Measurements from ENCODE around the gene UNC13A.
A peak's percentile ranks its signal among the peaks of the same experiment; 100 is the strongest.

The UNC13A gene

DNA sequence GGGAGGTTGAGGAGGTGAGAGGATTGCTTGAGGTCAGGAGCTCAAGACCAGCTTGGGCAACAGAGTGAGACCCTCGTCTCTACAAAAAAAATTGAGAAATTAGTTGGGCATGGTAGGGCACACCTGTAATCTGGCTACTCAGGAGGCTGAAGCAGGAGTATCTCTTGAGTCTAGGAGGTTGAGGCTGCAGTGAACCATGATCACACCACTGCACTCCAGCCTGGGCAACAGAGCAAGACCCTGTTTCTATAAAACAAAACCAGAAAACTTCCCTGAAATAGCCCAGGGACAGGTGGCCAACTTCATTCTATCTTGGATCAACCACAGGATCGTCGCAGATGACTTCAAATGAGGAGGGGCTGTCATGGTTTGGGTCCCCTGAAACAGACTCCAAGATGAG, 104.0 kb downstream of the UNC13A start:
- TF ChIP-seq, protein P1, sequence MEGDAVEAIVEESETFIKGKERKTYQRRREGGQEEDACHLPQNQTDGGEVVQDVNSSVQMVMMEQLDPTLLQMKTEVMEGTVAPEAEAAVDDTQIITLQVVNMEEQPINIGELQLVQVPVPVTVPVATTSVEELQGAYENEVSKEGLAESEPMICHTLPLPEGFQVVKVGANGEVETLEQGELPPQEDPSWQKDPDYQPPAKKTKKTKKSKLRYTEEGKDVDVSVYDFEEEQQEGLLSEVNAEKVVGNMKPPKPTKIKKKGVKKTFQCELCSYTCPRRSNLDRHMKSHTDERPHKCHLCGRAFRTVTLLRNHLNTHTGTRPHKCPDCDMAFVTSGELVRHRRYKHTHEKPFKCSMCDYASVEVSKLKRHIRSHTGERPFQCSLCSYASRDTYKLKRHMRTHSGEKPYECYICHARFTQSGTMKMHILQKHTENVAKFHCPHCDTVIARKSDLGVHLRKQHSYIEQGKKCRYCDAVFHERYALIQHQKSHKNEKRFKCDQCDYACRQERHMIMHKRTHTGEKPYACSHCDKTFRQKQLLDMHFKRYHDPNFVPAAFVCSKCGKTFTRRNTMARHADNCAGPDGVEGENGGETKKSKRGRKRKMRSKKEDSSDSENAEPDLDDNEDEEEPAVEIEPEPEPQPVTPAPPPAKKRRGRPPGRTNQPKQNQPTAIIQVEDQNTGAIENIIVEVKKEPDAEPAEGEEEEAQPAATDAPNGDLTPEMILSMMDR (IDR thresholded peaks at IDR 0.05) = no peak
- DNase-seq (ENCODE audit: low spot score) = no peak
- Histone ChIP-seq H3K4me3 (no peak overlapping the region), H3K27ac (no peak overlapping the region)

DNA sequence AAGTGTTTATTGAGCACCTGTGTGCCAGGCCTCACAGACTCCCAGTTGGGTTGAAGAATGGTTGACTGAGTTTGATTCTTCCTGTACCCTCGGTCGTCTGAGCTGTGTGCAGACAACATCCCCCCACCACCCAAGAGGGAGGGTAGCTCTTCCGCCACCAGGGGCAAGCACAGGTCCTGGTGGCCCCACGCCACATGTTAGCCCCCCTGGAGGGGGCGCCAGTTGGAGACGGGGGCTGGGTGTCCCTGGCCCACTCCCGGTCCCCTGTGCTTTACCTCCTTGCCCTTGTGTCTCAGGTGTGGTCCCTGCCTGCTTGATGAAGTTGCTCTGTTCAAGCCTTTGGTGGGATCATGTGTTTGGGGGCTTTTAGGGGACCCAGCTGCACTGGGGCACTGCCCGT, 105.5 kb downstream of the UNC13A start:
- no peak for DNase-seq (ENCODE audit: low spot score)
- TF ChIP-seq, protein P1 (IDR thresholded peaks at IDR 0.05) = no peak
- Histone ChIP-seq H3K27ac (no peak overlapping the region), H3K4me3 (no peak overlapping the region)

DNA sequence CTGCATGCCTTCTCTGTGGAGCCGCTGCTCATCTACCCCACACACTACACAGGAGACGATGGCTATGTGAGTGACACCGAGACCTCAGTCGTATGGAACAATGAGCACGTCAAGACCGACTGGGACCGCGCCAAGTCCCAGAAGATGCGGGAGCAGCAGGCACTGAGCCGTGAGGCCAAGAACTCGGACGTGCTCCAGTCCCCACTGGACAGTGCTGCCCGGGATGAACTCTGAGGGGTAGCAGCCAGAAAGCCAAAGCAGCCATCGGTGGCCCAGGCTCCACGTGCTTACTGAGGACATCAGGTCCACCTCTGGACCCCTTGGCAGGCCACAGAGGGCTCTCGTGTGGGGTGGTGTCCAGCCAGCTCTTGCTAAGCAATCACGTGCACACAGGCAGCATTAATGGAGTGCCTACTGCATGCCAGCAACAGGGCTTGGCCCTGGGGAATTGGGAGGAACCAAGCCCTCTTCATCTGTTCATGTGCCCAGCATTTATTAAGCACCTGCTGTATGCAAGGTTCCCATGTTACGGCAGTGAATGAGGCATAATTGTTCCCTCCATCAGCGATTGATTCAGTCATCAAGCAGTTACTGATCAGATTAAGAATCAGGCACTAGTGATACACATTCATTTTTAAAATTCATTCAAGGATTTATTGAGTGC, 106.8 kb downstream of the UNC13A start:
- H3K4me3 ChIP-seq = no peak overlapping the region
- H3K27ac ChIP-seq = no peak overlapping the region
- TF ChIP-seq, protein P1 (IDR thresholded peaks at IDR 0.05) = no peak
- DNase-seq (ENCODE audit: low spot score) = no peak

DNA sequence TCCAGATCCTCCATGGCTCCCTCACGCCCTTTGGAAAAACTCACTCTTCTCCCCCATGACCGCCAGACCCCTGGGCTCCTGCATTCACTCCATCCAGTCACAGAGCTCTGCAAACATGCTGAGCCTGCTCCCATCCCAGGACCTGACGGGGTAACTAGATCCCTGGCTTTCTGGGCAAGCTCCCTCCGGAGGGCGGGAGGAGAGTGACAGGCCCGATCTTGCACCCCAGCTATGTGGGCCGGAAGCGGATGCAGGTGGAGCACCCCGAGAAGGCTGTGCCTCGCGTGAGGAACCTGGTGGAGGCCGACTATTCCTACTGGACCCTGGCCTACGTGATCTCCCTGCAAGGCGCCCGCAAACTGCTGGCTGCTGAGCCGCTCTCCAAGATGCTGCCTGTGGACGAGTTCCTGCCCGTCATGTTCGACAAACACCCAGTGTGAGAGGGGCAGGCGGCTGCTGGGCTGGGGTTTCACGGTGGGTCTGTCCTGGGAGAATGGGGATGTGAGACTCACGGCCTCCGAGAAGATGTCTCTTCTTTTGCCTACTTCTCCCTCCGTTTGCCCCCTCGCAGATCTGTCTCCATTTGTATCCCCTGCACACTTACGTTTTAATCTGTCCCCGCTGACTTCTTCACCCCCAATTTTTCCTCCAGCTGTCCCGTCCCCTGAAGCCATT, 107.5 kb downstream of the UNC13A start:
- Histone ChIP-seq H3K27ac (no peak overlapping the region), H3K4me3 (no peak overlapping the region)
- TF ChIP-seq, protein P1 (IDR thresholded peaks at IDR 0.05) = no peak
- no peak for DNase-seq (ENCODE audit: low spot score)

DNA sequence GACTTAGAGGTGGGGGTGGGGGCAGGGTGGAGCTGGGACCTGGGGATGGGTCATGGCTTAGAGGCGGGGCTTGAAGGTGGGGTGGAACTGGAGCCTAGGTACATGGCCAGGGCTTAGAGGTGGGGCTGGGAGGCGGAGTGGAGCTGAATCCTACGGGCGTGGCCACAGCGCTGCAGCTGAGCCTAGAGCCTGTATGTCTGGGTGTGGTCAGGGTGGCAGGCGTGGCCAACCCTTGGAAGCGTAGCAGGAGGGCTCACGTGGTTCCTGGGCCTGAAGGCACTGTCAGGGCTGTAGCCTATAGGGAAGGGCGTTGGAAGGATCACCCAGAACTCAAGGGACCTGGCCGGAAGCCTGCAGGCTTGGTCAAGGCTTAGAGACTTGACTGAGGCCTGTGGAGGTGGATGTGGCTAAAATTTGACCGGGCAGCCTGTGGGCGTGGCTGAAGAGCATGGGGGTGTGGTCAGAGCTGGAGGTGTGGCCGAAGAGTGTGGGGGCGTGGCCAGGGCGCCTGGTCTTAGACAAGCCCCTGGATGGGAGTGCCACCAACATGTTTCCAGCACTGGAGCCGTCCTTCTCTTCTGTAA, 108.4 kb downstream of the UNC13A start:
- TF ChIP-seq, protein P1 (IDR thresholded peaks at IDR 0.05) = no peak
- DNase-seq (ENCODE audit: low spot score) = no peak
- H3K4me3 ChIP-seq = no peak overlapping the region
- peak overlapping the region in 1 of 2 donors; percentile 2 for H3K27ac ChIP-seq

DNA sequence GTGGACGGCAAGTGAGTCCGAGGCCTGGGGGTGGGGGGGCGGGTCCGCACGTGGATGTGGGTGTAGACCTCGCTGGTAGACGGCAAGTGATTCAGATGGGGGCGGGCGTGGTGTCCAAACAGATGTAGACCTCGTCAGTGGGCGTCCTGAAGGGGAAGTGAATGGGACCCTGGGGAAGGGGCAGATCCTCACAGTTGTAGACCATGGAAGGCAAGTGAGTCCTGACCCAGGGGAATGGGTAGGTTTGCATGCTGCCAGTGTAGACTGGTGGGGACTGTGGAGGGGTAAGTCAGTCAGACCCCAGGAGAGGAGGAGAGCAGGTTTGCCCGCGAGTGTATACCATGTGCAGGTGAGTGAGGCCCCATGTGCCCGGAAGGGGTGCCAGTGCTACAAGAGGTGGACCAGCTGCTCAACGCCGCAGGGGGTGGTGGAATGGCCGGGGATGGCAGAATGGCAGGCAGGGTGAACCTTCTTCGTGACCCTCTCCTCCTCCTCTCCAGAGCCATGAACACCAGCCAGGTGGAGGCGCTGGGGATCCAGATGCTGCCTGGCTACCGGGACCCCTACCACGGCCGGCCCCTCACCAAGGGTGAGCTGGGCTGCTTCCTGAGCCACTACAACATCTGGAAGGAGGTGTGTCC, 110.6 kb downstream of the UNC13A start:
- no peak for DNase-seq (ENCODE audit: low spot score)
- TF ChIP-seq, protein P1 (IDR thresholded peaks at IDR 0.05) = no peak
- Histone ChIP-seq H3K4me3 (no peak overlapping the region), H3K27ac (no peak overlapping the region)
